ENCODE data around the gene ASB14. TPM values are rescaled to one million over a fixed set of nuclear protein-coding genes. Genes with fewer than 3 reads are reported as not detected.

Gene ASB14
- total RNA-seq, 1 donor from 2014 or later = not detected

DNA sequence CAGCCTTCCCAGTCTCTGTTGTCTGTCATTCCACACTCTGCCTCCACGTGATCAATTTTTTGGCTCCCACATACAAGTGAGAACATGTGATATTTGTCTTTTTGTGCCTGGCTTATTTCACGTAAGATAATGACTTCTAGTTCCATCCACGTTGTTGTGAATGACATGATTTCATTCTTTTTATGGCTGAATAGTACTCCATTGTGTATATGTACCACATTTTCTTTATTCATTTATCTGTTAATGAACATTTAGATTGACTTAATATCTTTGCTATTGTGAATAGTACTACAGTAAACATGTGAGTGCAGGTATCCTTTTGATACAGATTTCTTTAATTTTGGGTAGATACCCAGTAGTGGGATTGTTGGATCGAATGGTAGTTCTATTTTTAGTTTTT, 31.4 kb downstream of the ASB14 start:
- Mint-ChIP-seq H3K36me3 (ENCODE audit: unreplicated experiment) (peaks cover 33% of the 10 kb centered on the region), H3K9me3 (ENCODE audit: unreplicated experiment) (peaks cover 2% of the 10 kb centered on the region), H3K27me3 (ENCODE audit: unreplicated experiment) (no peaks in the 10 kb centered on the region), H3K27ac (ENCODE audit: unreplicated experiment) (no peak overlapping the region), H3K4me3 (ENCODE audit: unreplicated experiment) (no peak overlapping the region), H3K4me1 (ENCODE audit: low read depth, unreplicated experiment) (no peaks in the 10 kb centered on the region)
- DNase-seq = no peak
- TF ChIP-seq CTCF (IDR thresholded peaks at IDR 0.05; ENCODE audit: partially characterized antibody, unreplicated experiment) = no peak

GRCh38 chr3:57257678-57258077, 34.8 kb downstream of the ASB14 start:
- no peak for TF ChIP-seq CTCF (IDR thresholded peaks at IDR 0.05; ENCODE audit: partially characterized antibody, unreplicated experiment)
- H3K4me3 Mint-ChIP-seq (ENCODE audit: unreplicated experiment) = no peak overlapping the region
- peaks cover 2% of the 10 kb centered on the region for H3K9me3 Mint-ChIP-seq (ENCODE audit: unreplicated experiment)
- peaks cover 1% of the 10 kb centered on the region for H3K4me1 Mint-ChIP-seq (ENCODE audit: low read depth, unreplicated experiment)
- peaks cover 14% of the 10 kb centered on the region for H3K36me3 Mint-ChIP-seq (ENCODE audit: unreplicated experiment)
- no peak overlapping the region for H3K27ac Mint-ChIP-seq (ENCODE audit: unreplicated experiment)
- H3K27me3 Mint-ChIP-seq (ENCODE audit: unreplicated experiment) = no peaks in the 10 kb centered on the region
- no peak for DNase-seq

GRCh38 chr3:57256844-57257243, 35.6 kb downstream of the ASB14 start:
- Mint-ChIP-seq H3K4me1 (ENCODE audit: low read depth, unreplicated experiment) (peaks cover 4% of the 10 kb centered on the region), H3K9me3 (ENCODE audit: unreplicated experiment) (peaks cover 2% of the 10 kb centered on the region), H3K27me3 (ENCODE audit: unreplicated experiment) (no peaks in the 10 kb centered on the region), H3K27ac (ENCODE audit: unreplicated experiment) (no peak overlapping the region), H3K36me3 (ENCODE audit: unreplicated experiment) (peaks cover 6% of the 10 kb centered on the region), H3K4me3 (ENCODE audit: unreplicated experiment) (no peak overlapping the region)
- TF ChIP-seq CTCF (IDR thresholded peaks at IDR 0.05; ENCODE audit: partially characterized antibody, unreplicated experiment) = no peak
- no peak for DNase-seq

DNA sequence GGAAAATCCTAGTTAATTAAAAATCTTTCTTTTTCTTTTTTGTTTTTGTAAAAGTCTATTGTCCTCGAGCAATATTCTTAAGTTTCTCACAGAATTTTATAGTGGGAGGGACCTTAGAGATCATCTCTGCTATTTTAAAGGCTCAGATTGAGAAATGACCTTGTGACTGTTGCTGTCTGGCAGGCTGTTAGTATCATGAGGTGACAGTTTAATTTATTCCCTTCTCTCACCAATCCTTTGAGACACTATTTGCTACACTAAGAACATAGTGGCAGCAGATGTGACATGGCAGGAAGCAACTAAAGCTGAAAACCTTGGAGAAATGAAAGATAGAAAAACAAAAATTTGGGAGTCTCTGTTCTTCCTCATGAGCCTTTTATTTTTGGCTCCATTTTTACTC, 40.1 kb downstream of the ASB14 start:
- Mint-ChIP-seq H3K9me3 (ENCODE audit: unreplicated experiment) (no peaks in the 10 kb centered on the region), H3K27ac (ENCODE audit: unreplicated experiment) (no peak overlapping the region)

DNA sequence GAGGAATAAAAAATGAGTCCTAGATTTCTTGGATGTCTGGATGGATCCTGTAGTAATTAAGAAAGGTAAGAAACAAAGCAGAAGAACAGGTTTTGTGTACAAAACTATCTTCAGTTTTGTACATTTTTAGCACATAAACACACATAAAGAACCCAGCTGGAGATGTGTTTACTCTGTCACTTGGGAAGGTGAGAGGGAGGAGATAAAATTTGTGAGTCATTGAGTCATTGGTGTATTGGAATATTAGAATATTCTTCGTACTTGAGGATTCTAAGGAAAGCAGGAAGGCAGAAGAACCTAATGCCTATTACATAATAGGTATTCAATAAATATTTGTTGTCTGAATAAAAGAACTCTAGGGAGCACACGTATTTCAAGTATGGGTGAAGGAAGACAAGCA, 47.5 kb downstream of the ASB14 start:
- Mint-ChIP-seq H3K9me3 (ENCODE audit: unreplicated experiment) (peaks cover 3% of the 10 kb centered on the region), H3K4me1 (ENCODE audit: low read depth, unreplicated experiment) (no peaks in the 10 kb centered on the region), H3K27ac (ENCODE audit: unreplicated experiment) (no peak overlapping the region), H3K4me3 (ENCODE audit: unreplicated experiment) (no peak overlapping the region), H3K27me3 (ENCODE audit: unreplicated experiment) (no peaks in the 10 kb centered on the region), H3K36me3 (ENCODE audit: unreplicated experiment) (peaks cover 5% of the 10 kb centered on the region)
- DNase-seq = no peak
- no peak for TF ChIP-seq CTCF (IDR thresholded peaks at IDR 0.05; ENCODE audit: partially characterized antibody, unreplicated experiment)

More for the DNA sequence above, 40.1 kb downstream of the ASB14 start:
- DNase-seq = no peak
- H3K4me1 Mint-ChIP-seq (ENCODE audit: low read depth, unreplicated experiment) = peaks cover 4% of the 10 kb centered on the region
- no peaks in the 10 kb centered on the region for H3K27me3 Mint-ChIP-seq (ENCODE audit: unreplicated experiment)
- no peak for TF ChIP-seq CTCF (IDR thresholded peaks at IDR 0.05; ENCODE audit: partially characterized antibody, unreplicated experiment)
- no peaks in the 10 kb centered on the region for H3K36me3 Mint-ChIP-seq (ENCODE audit: unreplicated experiment)
- H3K4me3 Mint-ChIP-seq (ENCODE audit: unreplicated experiment) = no peak overlapping the region
